ENCODE data around the gene ULK1.

DNA sequence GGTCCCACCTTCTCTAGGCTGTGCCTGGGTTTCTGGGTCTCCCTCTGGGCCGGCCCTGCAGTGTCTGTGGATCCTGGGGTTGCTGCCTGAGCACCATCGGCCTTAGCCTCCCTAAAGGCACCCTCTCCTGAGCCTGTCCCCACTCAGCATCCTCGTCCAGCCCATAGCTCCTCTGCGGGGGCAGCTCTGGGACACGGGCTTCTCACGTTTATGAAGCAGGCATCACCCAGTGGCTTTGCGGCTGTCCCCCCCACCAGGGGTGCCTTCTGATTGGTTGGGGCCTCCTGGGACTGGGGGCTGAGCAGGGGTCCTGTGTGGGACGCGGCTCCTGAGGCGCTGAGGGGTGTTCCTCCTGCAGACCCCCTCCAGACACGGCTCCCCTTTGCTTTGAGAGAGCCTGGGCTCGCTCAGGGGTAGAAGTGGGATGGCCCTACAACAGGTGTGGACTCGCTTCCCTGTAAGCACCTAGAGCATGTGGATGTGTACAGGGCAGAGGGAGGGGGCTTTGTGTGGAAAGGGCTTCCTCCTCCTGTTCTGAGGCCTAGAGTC lies 10.7 kb downstream of the ULK1 start:
- TF ChIP-seq, protein P1, sequence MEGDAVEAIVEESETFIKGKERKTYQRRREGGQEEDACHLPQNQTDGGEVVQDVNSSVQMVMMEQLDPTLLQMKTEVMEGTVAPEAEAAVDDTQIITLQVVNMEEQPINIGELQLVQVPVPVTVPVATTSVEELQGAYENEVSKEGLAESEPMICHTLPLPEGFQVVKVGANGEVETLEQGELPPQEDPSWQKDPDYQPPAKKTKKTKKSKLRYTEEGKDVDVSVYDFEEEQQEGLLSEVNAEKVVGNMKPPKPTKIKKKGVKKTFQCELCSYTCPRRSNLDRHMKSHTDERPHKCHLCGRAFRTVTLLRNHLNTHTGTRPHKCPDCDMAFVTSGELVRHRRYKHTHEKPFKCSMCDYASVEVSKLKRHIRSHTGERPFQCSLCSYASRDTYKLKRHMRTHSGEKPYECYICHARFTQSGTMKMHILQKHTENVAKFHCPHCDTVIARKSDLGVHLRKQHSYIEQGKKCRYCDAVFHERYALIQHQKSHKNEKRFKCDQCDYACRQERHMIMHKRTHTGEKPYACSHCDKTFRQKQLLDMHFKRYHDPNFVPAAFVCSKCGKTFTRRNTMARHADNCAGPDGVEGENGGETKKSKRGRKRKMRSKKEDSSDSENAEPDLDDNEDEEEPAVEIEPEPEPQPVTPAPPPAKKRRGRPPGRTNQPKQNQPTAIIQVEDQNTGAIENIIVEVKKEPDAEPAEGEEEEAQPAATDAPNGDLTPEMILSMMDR (IDR thresholded peaks at IDR 0.05) = no peak
- TF ChIP-seq POLR2A (IDR thresholded peaks at IDR 0.05) = no peak

Data from adrenal gland (tissue), 5 donors.